A549 (cell line): Measurements from ENCODE around the gene POR. TPM values are rescaled to one million over a fixed set of nuclear protein-coding genes. Genes with fewer than 3 reads are reported as not detected.
A peak's percentile ranks its signal among the peaks of the same experiment; 100 is the strongest.

Source experiments
- ATAC-seq, 2 experiments: fragments of 200-7000 bp in 1 of 2; fragments of >200 bp in 1 of 2; cut with Nextera tagmentation in 1 of 2; cut with Tn5 transposase in 1 of 2; 3 replicates each; pipeline versions ENCODE4 v1.8.0 to v1.9.1; 2018 to 2020; ENCODE audit warnings: mild to moderate bottlenecking in 1 of 2, moderate library complexity in 1 of 2
- CTCF ChIA-PET: fragments of 300-600 bp; sonication (Branson Sonifier 250); formaldehyde crosslinking; extraction: SDS; loops from one replicate; lab custom pipeline; 2021; ENCODE audit warnings: antibody characterized with exemption, inconsistent platforms; lab: Yijun Ruan, JAX
- POLR2A ChIA-PET: fragments of 350-600 bp; formaldehyde crosslinking; extraction: SDS; loops from one replicate; lab custom pipeline; 2021; ENCODE audit warnings: antibody characterized with exemption, inconsistent platforms; lab: Yijun Ruan, JAX
- DNase-seq, 2 experiments: peaks; one replicate each; pipeline versions ENCODE4 v3.0.0 to v3.0.0-alpha.2; 2011 to 2016; ENCODE audit warnings: low read depth in 1 of 2, low spot score in 1 of 2
- FAIRE-seq: peaks from 2 replicates; lab custom pipeline; 2011; peaks lifted over from hg19 to GRCh38; lab: Jason Lieb, UNC
- H3K27ac ChIP-seq, 2 experiments: fragments of >200 bp; sonication (Bioruptor Twin); formaldehyde crosslinking; 3 replicates each; pipeline ENCODE4 v1.5.1; 2016 to 2017
- H3K4me1 ChIP-seq: fragments of >200 bp; sonication (Bioruptor Twin); formaldehyde crosslinking; 3 replicates; pipeline ENCODE4 v1.6.1; 2016
- H3K4me2 ChIP-seq: fragments of >200 bp; sonication (Bioruptor Twin); formaldehyde crosslinking; 3 replicates; pipeline ENCODE4 v1.6.1; 2016
- H3K4me3 ChIP-seq: fragments of >200 bp; sonication (Bioruptor Twin); formaldehyde crosslinking; 3 replicates; pipeline ENCODE4 v1.5.1; 2016
- H3K9me3 ChIP-seq: fragments of >200 bp; sonication (Bioruptor Twin); formaldehyde crosslinking; 3 replicates; pipeline ENCODE4 v1.6.1; 2016
- BHLHE40 ChIP-seq: IDR thresholded peaks from 2 replicates; pipeline ENCODE4 v1.6.1; 2012; ENCODE audit warnings: low read depth, low read length, inconsistent platforms
- CHD4 ChIP-seq: fragments of 200-600 bp; sonication (generic); IDR thresholded peaks from 2 replicates; pipeline ENCODE4 v1.6.1; 2016; ENCODE audit warnings: antibody characterized with exemption, mild to moderate bottlenecking, borderline replicate concordance
- EHF ChIP-seq: fragments of 250-450 bp; sonication (Bioruptor Pico); IDR thresholded peaks from 2 replicates; pipeline ENCODE4 v1.5.0; 2020; ENCODE audit warnings: mild to moderate bottlenecking
- FOSL2 ChIP-seq, 2 experiments: fragments of 450-650 bp in 1 of 2; fragments of >200 bp in 1 of 2; sonication (Bioruptor Twin) in 1 of 2; formaldehyde crosslinking; IDR thresholded peaks; 2 replicates each; pipeline versions ENCODE4 v1.5.0 to v1.6.1; 2016 to 2020; ENCODE audit warnings: mild to moderate bottlenecking in 1 of 2, moderate library complexity in 1 of 2
- GATA3 ChIP-seq: IDR thresholded peaks from 2 replicates; pipeline ENCODE4 v1.6.1; 2012; ENCODE audit warnings: borderline replicate concordance
- HOXB5 ChIP-seq: fragments of 250-450 bp; sonication (Bioruptor Pico); IDR thresholded peaks from 2 replicates; pipeline ENCODE4 v1.5.0; 2020; ENCODE audit warnings: mild to moderate bottlenecking, moderate library complexity
- KDM1A ChIP-seq: fragments of 200-600 bp; sonication (generic); IDR thresholded peaks from 2 replicates; pipeline ENCODE4 v1.6.1; 2016; ENCODE audit warnings: low read depth, mild to moderate bottlenecking
- MAX ChIP-seq: IDR thresholded peaks from 2 replicates; pipeline ENCODE4 v1.6.1; 2012
- MAZ ChIP-seq: fragments of 150-350 bp; IDR thresholded peaks from 2 replicates; pipeline ENCODE4 v1.6.1; 2014; ENCODE audit warnings: antibody characterized with exemption, low read depth, low read length, borderline replicate concordance
- NFE2L2 ChIP-seq: fragments of 150-350 bp; conservative IDR thresholded peaks from 2 replicates; pipeline ENCODE4 v1.6.1; 2014; ENCODE audit warnings: low read length
- NPAS2 ChIP-seq: fragments of 250-450 bp; sonication (Bioruptor Pico); IDR thresholded peaks from 2 replicates; pipeline ENCODE4 v1.8.0; 2022; ENCODE audit warnings: mild to moderate bottlenecking, moderate library complexity, borderline replicate concordance
- NR3C1 ChIP-seq: fragments of >200 bp; sonication (Bioruptor Twin); formaldehyde crosslinking; IDR thresholded peaks from 3 replicates; pipeline ENCODE4 v1.6.1; 2017
- PBX3 ChIP-seq: IDR thresholded peaks from 2 replicates; pipeline ENCODE4 v1.6.1; 2012
- PHF8 ChIP-seq: fragments of 200-600 bp; sonication (generic); IDR thresholded peaks from 2 replicates; pipeline ENCODE4 v1.6.1; 2016; ENCODE audit warnings: low read depth, mild to moderate bottlenecking, antibody characterized with exemption, moderate library complexity, borderline replicate concordance
- POLR2A ChIP-seq: IDR thresholded peaks from 2 replicates; pipeline ENCODE4 v1.6.1; 2012; ENCODE audit warnings: mild to moderate bottlenecking, low read length
- RNF2 ChIP-seq: fragments of 200-600 bp; sonication (generic); IDR thresholded peaks from 2 replicates; pipeline ENCODE4 v1.6.1; 2016; ENCODE audit warnings: low read depth, mild to moderate bottlenecking, antibody characterized with exemption, moderate library complexity, borderline replicate concordance
- SMC3 ChIP-seq: fragments of >200 bp; sonication (Bioruptor Twin); formaldehyde crosslinking; IDR thresholded peaks from 3 replicates; pipeline ENCODE4 v1.6.1; 2018; ENCODE audit warnings: inconsistent platforms
- TFCP2L1 ChIP-seq: fragments of 250-450 bp; sonication (Bioruptor Pico); IDR thresholded peaks from 2 replicates; pipeline ENCODE4 v1.5.0; 2021; ENCODE audit warnings: mild to moderate bottlenecking
- ZC3H11A ChIP-seq: fragments of 450-650 bp; IDR thresholded peaks from 2 replicates; pipeline ENCODE4 v1.6.1; 2014; ENCODE audit warnings: antibody characterized with exemption, mild to moderate bottlenecking
- ZSCAN20 ChIP-seq: fragments of 250-450 bp; sonication (Bioruptor Pico); IDR thresholded peaks from 2 replicates; pipeline ENCODE4 v1.8.0; 2022; ENCODE audit warnings: mild to moderate bottlenecking, moderate library complexity
- WGBS: methylation state at CpG from one replicate; pipeline ENCODE4 v1.1.6; 2017; ENCODE audit errors: missing lambda C conversion rate; 5-methylcytosine and 5-hydroxymethylcytosine counted together
- polyA plus RNA-seq, 4 experiments: library from polyadenylated mRNA; depleted of rRNA in 3 of 4; stranded (reverse); fragments of >200 nt; fragmentation: RNase III in 1 of 4; extraction: RNeasy Plus Mini Kit Qiagen cat#74134 plus additional on column Dnase treatment in 1 of 4; gene quantifications; 2 replicates in 3 of 4; 3 replicates in 1 of 4; pipeline ENCODE4 v1.2.3, GENCODE V29; 2011 to 2017
- TF ChIP-seq, protein P1 (sequence below): fragments of 450-650 bp; IDR thresholded peaks from 2 replicates; pipeline ENCODE4 v1.6.1; 2014; ENCODE audit warnings: antibody characterized with exemption

The POR gene
- polyA plus RNA-seq, 2 of the 4 experiments (the other 2 are of a cell fraction): 71.1 to 109 TPM

DNA sequence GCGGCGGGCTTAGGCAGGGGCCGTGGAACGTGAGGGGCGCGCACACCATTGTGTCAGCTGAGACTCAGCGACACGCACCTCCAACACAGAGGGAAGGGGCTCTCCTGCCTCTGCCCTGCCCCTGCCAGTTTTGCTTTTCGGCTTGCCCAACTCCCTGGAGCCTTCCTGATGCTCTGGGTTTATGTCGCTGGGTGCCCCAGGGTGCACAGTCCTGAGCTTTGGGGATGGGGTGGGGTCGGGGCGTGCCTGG, 66.2 kb downstream of the POR start (continued):
- no peak for TF ChIP-seq PHF8
- TF ChIP-seq GATA3: no peak
- TF ChIP-seq ZC3H11A: no peak

GRCh38 chr7:75981453-75982305, 66.7 kb downstream of the POR start:
- CTCF ChIA-PET: interaction anchor here (0.5 to 1.4 kb wide), 6 partner anchors 10 to 149 kb away, joined by 3 read pairs; no protein-coding TSS in a partner anchor
- Histone ChIP-seq H3K27ac (no peak overlapping the region), H3K9me3 (no peaks in the 10 kb centered on the region), H3K4me1 (peaks cover 15% of the 10 kb centered on the region), H3K4me2 (no peak overlapping the region), H3K4me3 (no peak overlapping the region)
- 83% methylated on average over 33 of the region's 38 CpGs for WGBS
- FAIRE-seq: no peak
- ATAC-seq: peak in 1 of 2 experiments; percentile 2; a peak in 1 of 6 replicates
- DNase-seq: no peak
- TF ChIP-seq ZSCAN20 (CRISPR knock-in tag): no peak
- POLR2A ChIA-PET: no interaction called here

- POLR2A ChIA-PET: no interaction called here
- CTCF ChIA-PET: interaction anchor here (0.8 to 1.1 kb wide), 4 partner anchors 9 to 38 kb away, joined by 3 read pairs; no protein-coding TSS in a partner anchor
- Histone ChIP-seq H3K4me2 (no peak overlapping the region), H3K9me3 (no peaks in the 10 kb centered on the region), H3K4me1 (peaks cover 15% of the 10 kb centered on the region), H3K27ac (no peak overlapping the region; a peak in 1 of 6 replicates), H3K4me3 (no peak overlapping the region)
- ATAC-seq (peak in 1 of 2 experiments; percentile 5; a peak in 2 of 6 replicates), DNase-seq (no peak), FAIRE-seq (no peak)
- WGBS: 83% methylated on average over 19 of the region's 22 CpGs
- TF ChIP-seq FOSL2 (IDR thresholded peaks at IDR 0.05) (no peak), FOSL2 (CRISPR knock-in tag; IDR thresholded peaks at IDR 0.05) (no peak)
Measured at GRCh38 chr7:75982306-75983064, 67.5 kb downstream of the POR start.

GRCh38 chr7:75983471-75984129, 68.6 kb downstream of the POR start:
- H3K4me1 ChIP-seq: peaks cover 15% of the 10 kb centered on the region
- CTCF ChIA-PET: no interaction called here
- no peak overlapping the region for H3K4me2 ChIP-seq
- no peaks in the 10 kb centered on the region for H3K9me3 ChIP-seq
- DNase-seq: no peak
- TF ChIP-seq POLR2A (no peak), SMC3 (no peak), NPAS2 (no peak), MAZ (no peak), EHF (no peak)
- 92% methylated on average over 9 of the region's 26 CpGs for WGBS
- no peak for FAIRE-seq
- 0 out of 6 replicates have a peak overlapping the region, but pooled peaks of 1 of the 2 experiments have one; percentile 7 for H3K27ac ChIP-seq
- POLR2A ChIA-PET: no interaction called here
- no peak for ATAC-seq
- no peak overlapping the region for H3K4me3 ChIP-seq

GRCh38 chr7:75984130-75985008, 69.4 kb downstream of the POR start:
- CTCF ChIA-PET: interaction anchor here (1.0 kb wide), 1 partner anchor 12 kb away, joined by 7 read pairs; no protein-coding TSS in a partner anchor
- 91% methylated on average over 30 of the region's 44 CpGs for WGBS
- no peak for FAIRE-seq
- Histone ChIP-seq H3K4me2 (no peak overlapping the region), H3K27ac (0 out of 6 replicates have a peak overlapping the region, but pooled peaks of 1 of the 2 experiments have one; percentile 7), H3K4me3 (no peak overlapping the region), H3K4me1 (peaks cover 20% of the 10 kb centered on the region), H3K9me3 (no peaks in the 10 kb centered on the region)
- POLR2A ChIA-PET: no interaction called here
- no peak for ATAC-seq
- no peak for TF ChIP-seq FOSL2 (IDR thresholded peaks at IDR 0.05)
- no peak for TF ChIP-seq FOSL2 (CRISPR knock-in tag; IDR thresholded peaks at IDR 0.05)
- no peak for TF ChIP-seq PBX3
- TF ChIP-seq TFCP2L1 (CRISPR knock-in tag): no peak
- TF ChIP-seq NR3C1: no peak
- TF ChIP-seq PHF8: no peak
- TF ChIP-seq BHLHE40: no peak
- TF ChIP-seq MAZ: no peak
- no peak for TF ChIP-seq NPAS2
- no peak for TF ChIP-seq NFE2L2
- no peak for TF ChIP-seq HOXB5 (CRISPR knock-in tag)
- TF ChIP-seq EHF: no peak
- no peak for TF ChIP-seq KDM1A
- TF ChIP-seq CHD4: no peak
- no peak for TF ChIP-seq MAX
- no peak for TF ChIP-seq SMC3
- no peak for TF ChIP-seq RNF2
- TF ChIP-seq, protein P1, sequence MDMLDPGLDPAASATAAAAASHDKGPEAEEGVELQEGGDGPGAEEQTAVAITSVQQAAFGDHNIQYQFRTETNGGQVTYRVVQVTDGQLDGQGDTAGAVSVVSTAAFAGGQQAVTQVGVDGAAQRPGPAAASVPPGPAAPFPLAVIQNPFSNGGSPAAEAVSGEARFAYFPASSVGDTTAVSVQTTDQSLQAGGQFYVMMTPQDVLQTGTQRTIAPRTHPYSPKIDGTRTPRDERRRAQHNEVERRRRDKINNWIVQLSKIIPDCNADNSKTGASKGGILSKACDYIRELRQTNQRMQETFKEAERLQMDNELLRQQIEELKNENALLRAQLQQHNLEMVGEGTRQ: no peak
- no peak for DNase-seq
